D341Med (cell line): ENCODE measurements around the gene NSD2.

Experiments
- DNase-seq: peaks from one replicate; pipeline ENCODE4 v3.0.0; 2012; ENCODE audit warnings: low spot score

Gene NSD2

GRCh38 chr4:1945124-1945895 is 74.1 kb downstream of the NSD2 start:
- no peak for DNase-seq

GRCh38 chr4:1945912-1946311 is 74.7 kb downstream of the NSD2 start:
- no peak for DNase-seq

DNA sequence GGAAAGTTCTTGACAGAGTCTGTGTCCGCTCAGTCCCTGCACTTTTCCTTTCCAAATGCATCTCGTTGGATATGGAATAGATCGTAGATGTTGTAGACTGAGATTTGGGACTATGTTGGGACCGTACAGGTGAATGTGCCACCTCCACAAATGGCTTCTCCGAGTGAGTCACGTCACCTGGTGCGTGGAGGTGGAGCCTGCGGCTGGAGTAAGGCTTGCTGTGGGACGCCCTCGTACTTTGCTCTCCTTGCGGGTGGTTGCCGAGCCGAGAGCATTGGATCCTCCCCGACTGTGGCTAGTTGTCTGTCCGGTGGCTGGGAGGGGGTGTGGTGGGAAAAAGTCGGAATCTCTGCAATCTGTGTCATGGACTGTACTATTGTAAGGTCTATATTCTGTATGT is 77.0 kb downstream of the NSD2 start:
- DNase-seq, result no peak

DNA sequence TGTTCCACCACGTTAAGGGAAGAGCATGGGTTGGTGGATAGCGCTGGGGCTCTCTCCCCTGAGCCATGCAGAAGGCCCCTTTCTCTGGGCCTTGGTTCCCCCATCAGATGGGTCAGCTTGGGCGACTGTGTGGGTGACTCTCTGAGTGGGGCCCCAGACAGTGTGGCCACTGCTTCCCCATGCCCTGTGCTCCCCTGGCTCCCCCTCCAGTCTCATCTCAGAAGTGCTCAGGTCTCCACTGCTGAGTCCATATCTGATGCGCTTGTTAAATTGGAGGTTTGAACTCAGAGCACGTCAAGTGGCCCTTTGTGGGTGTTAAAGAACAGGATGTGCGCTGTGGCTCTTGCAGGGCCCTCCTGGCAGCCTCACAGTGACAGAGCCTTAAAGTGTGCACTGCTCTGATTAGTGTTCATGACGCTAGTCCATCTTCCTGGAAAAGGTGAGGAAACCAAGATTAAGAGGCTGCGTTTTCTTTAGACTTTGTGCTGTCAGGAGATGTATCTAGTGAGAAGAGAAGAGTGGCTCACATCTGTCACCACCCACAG is 77.8 kb downstream of the NSD2 start:
- DNase-seq, result no peak

GRCh38 chr4:1950369-1950768 is 79.2 kb downstream of the NSD2 start:
- DNase-seq, result no peak

DNA sequence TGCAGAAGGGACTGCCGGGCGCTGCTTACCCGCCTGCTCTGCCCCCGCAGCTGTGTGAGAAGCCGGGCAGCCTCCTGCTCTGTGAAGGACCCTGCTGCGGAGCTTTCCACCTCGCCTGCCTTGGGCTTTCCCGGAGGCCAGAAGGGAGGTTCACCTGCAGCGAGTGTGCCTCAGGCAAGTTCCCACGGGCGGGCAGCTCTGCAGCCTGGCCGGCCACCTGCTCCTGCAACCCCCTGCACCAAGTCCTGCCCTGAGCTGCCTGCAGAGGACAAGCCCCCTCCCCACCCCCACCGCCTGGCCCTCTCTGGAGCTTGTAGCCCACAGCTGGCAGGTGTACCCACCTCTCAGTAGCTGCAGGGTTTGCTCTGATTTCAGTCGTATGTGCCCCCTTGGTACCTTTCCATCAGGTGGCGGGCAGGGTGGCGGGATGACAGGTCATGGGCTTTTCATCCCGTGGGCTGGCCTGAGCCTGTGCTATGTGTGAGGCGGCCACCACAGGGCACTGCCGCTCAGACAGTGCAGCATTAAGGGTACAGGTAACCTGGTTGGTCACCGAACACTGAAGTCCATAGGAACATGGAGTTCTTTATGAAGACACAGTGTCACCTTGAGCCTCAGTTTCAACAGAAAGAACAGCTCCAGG is 81.0 kb downstream of the NSD2 start:
- DNase-seq, result no peak

GRCh38 chr4:1952719-1953118 is 81.5 kb downstream of the NSD2 start:
- DNase-seq, result no peak

DNA sequence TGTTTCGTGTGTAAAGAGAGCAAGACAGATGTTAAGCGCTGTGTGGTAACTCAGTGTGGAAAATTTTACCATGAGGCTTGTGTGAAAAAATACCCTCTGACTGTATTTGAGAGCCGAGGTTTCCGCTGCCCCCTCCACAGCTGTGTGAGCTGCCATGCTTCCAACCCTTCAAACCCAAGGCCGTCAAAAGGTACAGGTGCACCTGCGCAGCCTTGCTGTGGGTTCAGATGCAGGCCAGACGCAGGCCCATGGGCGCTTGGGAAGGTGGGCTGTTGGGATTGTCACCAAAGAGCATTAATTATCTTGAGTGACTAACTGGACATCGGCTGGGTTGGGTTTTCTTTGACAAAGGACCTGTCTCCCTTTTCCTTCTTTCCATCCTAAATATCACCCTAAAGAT is 82.1 kb downstream of the NSD2 start:
- no peak for DNase-seq

DNA sequence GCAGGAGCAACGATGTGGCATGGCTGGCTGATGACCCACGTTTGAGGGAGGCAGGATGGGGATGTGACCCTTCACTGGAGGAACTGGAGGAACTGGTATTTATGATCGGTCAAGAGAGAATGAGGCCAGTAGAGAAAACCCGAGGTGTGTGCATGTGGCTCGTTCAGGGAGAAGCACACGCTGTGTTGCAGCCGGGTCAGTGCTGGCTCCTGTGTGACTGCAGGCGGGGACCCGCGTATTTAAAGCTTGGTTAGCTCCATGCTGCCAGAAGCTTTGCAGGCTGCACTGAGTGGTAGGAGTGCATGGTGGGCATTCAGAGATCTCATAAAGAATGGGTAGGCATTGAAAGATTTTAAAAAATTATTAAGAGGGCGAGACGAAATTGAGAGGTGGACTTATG is 85.4 kb downstream of the NSD2 start:
- no peak for DNase-seq

- no peak for DNase-seq
Measured at GRCh38 chr4:1958276-1959103, 87.3 kb downstream of the NSD2 start.

- DNase-seq, result no peak
Measured at GRCh38 chr4:1959104-1959384, 87.9 kb downstream of the NSD2 start.

- DNase-seq, result no peak
Measured at GRCh38 chr4:1960170-1960825, 89.1 kb downstream of the NSD2 start.

DNA sequence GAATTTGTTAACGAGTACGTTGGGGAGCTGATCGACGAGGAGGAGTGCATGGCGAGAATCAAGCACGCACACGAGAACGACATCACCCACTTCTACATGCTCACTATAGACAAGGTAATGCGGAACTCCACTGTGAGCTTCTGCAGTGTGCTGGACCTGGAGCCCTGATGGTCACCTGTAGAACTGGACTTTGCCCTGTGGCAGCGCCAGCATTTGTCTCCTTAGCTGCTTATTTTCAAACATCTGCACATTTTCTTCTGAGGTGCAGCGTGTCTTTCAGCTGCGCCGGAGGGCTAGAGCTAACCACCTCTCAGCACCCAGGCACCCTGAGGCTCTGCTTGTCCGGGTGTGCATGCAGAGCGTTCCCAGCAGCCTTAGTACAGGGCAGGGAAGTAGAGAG is 89.8 kb downstream of the NSD2 start:
- no peak for DNase-seq

DNA sequence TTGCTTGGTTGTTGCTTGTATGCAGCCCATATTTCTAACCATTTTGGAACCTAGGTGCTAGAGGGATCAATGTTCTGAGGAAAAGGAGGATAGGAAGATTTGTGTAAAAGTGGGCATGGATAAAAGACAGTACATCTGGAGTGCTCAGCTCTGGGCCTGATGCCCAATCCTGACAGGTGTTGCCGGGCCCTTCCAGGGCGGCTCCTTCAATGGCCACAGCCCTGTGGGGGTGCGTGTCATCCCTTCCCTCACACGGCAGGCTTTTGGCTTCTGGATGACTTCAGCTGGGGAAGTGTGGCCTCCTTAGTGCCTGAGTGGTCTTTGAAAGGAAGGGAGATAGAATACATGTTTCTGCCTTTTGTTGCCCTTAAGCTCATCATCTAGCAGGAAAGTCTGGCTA is 90.4 kb downstream of the NSD2 start:
- DNase-seq, result no peak

DNA sequence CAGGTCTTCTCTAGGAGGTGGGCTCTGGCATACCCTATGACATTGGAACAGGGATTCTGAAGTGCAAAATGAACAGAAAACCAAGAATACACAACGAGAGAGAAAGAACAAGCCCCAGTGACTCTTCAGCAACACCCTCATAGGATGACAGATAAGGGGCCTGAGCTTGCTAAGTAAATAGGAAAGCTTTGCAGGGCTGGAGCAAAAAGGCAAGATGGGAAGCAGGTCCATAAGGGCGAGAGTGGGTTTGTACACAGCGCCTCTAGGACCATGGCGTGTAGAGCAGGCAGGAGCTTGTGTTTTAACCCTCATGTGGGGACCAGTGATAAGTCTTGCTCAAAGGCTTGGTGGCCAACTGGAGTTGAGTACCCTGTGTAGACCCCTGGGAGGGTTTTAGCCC is 91.8 kb downstream of the NSD2 start:
- no peak for DNase-seq

DNA sequence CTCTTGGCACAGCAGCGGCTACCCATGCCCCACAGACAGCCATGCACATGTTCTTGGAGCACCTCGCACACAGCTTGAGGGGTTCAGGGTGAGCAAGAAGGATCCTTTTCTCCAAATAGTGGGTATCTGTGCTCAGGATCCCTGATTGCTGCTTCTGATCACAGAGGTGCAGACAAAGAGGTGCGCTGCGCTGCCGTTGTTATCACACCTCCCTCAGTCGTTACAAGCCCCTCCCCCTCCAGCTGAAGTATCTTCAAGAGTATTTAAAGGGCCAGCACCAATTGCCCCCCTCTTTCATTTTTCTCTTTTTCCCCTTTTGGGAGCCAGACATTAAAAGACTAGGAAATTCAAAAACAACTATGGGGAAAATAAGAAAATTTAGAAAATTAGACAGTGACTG is 93.2 kb downstream of the NSD2 start:
- no peak for DNase-seq

DNA sequence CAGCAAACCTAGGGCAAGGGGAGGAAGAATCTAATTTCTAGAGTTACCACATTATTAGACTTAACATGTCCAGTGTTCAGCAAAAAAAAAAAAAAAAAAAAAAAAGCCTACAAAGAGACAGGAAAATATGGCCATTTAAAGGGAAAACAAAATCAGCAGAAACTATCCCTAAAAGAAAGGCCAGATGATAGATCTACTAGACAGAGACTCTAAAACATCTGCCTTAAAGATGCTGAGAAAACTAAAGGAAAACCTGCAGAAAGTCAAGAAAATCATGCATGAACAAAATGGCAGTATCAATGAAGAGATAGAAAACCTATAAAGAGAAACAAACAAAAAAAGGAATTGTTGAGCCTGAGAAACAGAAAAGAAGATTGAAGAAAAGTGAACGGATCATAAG is 93.8 kb downstream of the NSD2 start:
- no peak for DNase-seq

- DNase-seq, result no peak
Measured at GRCh38 chr4:1967512-1968149, 96.4 kb downstream of the NSD2 start.

DNA sequence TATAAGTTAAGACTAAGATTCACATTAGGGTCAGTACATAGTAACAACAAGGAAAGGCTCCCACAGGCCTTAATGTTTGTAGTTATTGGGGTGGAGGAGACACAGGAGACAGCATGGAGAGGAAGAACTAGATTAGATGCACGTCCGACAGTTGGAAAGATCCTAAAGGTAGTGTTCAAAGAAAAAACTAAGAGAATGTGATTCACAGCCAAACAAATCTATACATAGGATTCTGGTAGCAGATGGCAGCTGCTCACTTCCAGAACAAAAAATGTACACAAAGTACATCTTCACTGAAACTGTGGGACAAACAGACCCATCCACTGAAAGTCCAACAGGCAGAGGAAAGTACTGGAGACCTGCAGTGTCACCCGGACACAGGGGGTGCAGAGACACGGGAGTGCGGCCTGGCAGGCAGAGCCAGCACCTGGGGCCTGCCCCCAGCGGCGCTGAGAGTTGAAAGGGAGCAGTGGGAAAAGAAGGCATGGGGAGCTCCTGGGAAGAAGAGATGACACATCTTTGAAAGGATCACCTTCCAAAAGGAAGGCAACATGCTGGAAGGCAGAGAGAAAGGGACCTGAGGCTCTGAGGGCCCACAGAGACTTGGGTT is 97.6 kb downstream of the NSD2 start:
- DNase-seq, result no peak

DNA sequence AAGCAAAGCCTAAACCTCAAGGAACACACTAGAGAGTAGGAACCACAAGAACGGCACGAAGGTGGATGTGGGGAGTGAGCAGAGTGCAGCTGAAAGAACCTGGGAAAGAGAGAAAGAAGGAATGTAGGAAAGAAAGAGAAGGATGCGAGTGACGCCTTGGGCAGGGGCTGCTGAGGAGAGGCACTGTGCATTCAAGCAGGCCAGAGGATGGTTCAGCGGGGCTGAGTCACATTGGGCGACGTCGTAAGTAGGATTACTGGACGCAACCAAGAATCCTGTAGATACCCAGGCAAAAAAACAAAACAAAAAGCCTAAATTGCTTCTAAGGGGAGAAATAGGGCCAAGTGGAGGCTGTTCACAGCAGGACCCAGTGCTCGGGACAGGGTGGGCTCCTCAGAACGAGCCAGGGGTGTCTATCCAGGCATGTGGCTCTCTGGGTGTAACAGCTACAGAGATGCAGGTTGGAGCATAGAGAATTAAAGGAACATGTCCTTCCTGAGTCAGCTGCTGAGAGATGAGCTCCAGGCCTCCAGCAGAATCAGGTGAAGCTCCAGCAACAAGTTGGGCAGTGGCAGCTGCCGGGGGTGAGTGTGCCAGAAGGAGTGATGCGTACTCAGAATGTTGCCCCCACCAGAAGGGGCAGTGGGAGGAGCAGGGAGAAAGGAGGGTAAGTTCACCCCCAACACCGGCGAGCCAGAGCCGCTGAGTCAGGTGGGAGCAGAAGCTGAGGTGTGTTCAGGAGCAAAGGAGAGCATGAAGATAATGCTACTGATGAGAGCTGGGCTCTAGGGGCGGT is 98.9 kb downstream of the NSD2 start:
- DNase-seq, result no peak

DNA sequence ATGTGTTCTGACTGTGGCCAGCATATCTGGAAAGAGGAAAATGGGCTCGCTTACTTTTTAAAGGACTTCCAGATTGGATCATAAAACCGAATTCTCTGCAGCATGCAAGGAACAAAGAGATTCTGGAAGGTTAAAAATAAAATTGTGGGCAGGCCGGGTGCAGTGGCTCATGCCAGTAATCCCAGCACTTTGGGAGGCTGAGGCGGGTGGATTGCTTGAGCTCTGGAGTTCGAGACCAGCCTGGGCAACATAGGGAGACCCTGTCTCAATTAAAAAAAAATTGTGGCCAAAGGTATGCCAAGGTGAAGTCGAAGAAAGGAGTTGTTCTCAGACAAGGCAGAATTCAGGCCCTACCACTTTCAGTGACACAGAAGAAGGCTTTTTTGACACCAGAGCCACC is 99.7 kb downstream of the NSD2 start:
- no peak for DNase-seq
